GM18909 (cell line): Measurements from ENCODE around the gene TLCD3A.

Source experiments
- ATAC-seq: cut with Tn5 transposase; IDR thresholded peaks from one replicate; pipeline ENCODE4 v1.9.1; 2021; ENCODE audit warnings: mild to moderate bottlenecking; ENCODE audit not compliant: unreplicated experiment, poor library complexity

Gene TLCD3A

DNA sequence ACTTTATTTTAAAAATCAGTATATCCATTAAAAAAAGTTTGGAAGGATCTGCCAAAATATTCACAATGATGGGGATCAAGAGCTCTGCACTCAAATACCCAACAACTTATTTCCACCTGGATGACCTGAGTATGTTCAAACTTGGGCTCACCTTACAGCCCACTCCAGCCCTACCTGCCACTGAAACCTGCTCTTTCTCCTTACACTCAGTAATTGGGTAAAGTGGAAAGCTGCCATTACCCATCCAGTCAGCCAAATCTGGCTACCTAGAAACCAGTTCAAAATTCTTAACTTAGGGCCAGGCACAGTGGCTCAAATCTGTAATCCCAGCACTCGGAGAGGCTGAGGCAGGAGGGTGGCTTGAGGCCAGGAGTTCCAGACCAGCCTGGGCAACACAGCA is 27.4 kb upstream of the TLCD3A start:
- no peak for ATAC-seq

DNA sequence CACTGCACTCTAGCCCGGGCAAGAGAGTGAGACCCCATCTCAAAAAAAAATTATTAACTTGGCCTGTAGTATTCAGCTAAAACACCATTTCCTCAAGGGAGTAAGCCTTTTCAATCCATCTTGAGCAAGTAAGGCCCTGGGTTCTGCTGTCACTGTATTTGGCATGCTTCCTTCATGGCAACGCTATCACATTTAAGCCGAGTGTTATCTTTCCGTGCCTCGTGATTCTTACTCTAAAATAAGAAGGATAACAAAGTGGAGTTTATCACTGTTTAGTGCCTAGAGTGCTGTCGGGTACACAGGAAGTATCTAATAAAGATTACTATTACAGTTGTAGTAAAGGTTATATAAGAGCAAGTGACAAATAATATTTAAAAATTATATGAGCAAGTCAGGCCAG is 26.5 kb upstream of the TLCD3A start:
- ATAC-seq = no peak

DNA sequence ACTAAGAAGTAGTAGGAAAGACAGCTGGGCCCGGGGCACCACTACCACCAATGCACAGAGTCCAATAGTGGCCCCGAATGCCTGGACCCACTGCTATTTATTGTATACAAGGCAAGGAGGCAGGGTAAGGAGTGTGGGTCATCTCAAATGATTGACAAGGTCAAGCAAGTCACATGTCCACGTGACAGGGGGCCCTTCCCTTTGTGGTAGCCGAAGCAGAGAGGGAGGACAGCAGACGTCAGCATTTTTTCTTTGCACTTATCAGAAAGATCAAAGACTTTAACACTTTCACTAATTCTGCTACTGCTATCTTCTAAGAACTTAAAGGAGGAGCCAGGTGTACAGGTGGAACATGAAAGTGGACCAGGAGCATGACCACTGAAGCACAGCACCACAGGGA is 24.3 kb upstream of the TLCD3A start:
- ATAC-seq = no peak

DNA sequence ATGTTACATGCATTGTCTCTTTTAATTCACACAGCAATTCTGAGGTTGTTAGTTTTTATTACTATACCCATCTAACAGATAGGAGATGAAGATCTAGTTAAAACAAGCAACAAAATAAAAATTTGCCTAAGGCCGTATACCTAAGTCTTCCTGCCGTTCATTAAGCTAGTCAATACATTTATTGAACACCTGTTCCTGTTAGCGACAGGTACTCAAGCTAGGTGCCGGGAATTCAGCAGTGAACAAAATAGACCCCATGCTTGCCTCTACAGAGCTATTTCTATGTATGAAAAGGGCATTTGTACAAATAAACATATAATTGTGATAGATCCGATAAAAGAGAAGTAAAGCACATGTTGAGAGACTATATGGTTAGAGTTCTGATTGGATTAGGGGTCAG is 14.3 kb upstream of the TLCD3A start:
- no peak for ATAC-seq

DNA sequence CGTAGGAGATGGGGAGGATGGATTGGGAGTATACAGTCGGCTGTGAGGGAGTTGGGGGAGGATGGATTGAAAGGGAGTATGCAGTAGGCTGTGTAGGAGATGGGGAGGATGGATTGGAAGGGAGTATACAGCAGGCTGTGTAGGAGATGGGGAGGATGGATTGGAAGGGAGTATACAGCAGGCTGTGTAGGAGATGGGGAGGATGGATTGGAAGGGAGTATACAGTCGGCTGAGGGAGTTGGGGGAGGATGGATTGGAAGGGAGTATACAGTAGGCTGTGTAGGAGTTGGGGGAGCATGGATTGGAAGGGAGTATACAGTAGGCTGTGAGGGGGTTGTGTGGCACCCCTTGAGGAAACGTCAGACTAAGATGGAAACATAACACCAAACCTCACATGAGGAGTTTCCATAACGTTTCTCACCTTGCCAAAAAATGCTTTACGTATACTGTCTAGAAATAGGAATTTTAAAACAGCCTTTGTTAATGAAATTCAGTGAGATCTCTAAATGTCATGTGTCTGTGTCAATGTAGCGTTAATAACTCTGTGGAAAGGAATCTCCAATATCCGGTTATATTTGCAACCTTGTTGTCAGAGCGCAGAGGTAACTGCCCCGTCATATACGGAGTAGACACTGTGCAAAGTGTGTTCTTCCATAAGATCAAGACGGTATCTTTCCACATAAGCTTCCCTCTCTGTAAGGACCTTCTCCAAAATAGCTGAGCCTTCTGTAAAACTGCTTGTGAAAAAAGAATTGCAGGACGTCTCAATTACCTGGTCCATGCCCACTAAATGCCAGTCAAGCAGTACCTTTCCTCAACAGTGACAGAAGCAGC is 11.5 kb upstream of the TLCD3A start:
- no peak for ATAC-seq

DNA sequence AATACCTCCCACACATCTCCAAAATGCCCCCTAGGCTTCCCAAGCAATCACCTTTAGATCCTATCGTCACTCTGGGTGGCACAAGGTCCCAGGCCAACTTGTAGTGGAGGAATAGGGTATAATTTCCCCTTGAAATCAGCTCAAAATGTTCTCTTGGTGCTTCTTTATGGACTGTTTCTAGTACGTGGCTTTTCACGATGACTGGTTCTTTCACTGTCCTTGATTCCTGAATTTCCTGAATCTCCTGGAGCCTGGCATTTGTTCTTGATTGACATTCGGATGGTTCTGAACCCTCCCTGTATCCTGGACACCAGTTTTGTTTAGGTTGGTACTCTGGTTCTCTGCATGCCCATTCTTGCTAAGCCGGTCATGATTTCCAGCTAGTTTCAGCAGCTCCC is 10.9 kb upstream of the TLCD3A start:
- ATAC-seq = no peak

DNA sequence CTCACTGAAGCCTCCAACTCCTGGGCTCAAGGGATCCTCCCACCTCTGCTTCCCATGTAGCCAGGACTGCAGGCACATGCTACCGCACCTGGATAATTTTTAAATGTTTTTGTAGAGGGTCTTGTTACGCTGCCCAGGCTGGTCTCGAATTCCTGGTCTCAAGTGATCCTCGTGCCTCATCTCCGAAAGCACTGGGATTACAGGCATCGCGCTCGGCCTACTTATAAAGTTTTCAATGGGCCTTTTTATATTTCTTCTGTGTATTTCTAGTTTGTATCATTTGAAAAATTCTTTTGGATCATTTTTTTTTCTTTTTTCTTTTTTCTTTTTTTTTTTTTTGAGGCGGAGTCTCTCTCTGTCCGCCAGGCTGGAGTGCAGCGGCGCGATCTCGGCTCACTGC is 7.3 kb upstream of the TLCD3A start:
- no peak for ATAC-seq

DNA sequence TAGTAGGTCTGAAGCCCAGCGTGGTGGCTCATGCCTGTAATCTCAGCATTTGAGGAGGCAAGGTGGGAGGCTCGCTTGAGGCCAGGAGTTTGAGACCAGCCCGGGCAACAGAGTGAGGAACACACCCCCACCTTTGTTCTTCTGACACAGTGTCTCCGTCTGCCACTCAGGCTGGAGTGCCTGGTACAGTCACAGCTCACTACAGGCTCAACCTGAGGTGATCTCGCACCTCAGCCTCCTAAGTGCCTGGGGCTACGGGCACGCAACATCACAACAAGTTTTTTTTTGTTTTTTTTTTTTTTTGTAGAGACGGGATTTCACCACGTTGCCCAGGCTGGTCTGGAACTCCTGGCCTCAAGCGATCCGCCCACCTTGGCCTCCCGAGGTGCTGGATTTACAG is 6.7 kb upstream of the TLCD3A start:
- no peak for ATAC-seq

DNA sequence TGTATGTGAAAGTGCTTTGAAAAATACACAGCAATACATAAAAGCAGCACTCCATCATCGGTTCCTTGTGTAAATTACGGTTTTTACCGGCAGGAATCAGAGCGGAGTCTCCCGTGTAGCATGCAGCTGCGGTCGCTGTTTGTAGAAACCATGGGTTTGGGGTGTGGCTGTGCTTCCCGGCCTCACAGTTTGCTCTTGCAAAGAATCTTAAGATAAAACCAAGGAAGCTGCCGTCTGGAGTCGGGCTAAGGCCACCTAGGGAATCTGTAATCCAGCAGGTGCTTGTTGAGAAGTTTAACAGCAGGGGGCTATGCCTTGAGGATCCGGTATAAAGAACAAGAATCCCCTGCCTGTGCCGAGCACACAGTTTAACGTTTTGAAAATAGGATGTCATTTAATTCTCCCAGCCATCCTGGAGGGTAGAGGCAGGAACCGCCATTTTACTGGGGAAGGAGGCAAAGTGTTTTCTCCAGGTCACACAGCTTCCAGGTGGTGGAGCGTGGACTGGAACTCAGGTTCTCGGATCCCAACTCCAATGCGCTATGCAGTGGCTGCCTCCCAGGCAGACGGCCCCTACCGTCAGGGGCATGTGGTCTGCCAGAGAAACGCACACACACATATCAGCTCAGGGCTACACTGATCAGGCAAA is 6.0 kb upstream of the TLCD3A start:
- no peak for ATAC-seq

DNA sequence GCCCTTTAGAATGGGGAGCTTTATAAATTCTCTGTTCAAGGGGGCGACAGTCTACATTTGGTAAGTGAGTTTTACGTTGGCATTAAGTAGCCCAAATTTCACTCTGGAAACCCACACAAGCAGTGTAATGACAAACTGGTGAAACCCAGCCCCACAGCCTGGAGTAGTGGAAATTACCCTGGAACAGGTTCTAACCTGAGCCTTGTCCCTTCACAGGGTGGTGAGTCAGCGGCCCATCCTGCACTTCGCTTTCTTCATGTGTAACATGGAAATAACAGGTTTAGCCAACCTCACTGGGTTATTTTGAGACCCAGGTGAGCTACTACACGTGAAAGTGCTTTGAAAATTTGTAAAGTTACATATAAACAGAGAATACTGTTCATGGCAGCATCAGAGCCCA is 3.5 kb upstream of the TLCD3A start:
- no peak for ATAC-seq

DNA sequence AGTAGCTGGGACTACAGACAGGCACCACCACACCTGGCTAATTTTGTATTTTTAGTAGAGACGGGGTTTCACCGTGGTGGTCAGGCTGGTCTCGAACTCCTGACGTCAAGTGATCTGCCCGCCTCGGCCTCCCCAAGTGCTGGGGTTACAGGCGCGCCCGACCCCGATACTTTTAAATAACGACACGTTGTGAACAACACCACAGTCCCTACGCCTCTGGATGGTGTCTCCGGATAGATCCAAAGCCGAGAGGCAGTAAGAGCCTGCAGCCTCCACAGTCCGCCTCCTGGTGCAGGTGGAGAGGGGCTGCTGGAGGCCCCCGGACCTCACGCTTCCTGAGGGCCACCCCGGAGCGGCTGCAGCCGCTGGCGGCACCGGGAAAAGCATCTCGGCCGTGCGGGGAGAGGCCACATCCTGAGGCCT is 741 bp upstream of the TLCD3A start:
- no peak for ATAC-seq

DNA sequence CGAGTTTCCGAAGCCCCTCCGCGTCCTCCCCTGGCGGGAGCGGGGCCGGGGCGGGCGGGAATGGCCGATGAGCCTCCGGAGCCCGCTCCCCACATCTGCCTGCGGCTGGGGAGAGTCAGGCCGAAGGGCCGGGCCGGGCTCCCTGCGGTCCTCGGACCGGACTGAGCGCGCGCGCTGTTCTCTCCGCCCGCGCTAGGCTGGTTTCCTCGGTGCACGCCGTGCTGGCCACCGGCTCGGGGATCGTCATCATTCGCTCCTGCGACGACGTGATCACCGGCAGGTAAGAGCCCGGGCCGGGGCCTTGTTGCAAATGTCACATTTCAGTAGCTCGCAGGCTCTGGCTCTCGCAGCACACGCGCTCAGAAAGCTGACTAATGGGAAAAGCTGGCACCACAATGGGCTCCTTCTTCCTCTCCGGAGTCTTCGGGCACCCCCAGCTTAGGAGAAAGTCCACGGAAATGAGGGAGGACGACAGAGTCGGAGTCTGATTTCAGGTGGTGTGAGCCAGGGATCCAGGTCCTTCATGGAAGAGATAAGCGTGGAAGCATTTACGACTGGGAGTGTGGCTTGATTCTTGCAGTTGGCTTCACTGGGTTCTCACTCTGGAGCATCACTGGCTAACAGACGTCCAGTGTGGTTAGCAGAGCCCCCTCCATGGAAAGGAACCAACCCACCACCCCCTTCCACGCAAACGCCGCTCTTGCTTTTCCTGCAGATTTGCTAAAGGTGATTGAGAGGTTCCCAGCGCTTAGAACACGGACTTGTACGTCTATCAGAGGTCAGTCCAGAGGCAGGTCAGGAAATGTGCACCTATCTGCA is 715 bp downstream of the TLCD3A start:
- peak; percentile 44 for ATAC-seq

DNA sequence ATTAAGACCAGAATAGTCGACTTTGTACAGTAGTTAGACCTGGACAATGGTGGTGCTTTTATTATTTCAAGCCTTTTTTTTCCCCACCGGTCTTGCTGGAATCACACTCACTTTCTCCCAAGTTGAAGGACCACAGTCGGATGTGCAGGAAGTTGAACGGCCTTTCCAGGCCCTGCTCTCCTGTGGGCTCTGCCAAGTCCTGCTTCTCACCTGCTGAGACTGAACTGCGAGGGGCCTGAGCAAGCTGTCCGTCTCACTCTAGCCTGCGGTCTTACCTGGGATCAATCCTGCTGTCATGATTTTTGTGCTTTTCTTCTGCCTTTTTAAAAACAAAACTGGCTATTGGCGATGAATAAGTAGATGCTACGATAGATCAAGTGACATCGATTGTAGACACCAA is 1.3 kb downstream of the TLCD3A start:
- no peak for ATAC-seq

DNA sequence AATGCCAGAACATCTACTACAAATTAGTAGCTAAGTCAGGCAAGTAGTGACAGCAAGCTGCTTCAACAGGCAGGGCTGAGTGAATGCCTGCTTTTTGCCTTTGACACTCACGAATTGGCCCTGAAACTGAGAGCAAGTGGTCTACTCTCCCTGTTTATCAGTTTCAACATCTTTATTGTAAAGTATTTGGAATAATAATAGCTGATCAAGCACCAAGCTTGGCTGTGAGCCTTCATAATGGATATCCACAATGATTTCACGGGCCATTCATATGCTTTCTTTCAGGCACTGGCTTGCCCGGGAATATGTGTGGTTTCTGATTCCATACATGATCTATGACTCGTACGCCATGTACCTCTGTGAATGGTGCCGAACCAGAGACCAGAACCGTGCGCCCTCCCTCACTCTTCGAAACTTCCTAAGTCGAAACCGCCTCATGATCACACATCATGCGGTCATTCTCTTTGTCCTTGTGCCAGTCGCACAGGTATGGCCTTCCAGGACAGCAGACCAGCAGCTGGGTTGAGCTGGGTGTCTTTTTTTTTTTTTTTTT is 5.2 kb downstream of the TLCD3A start:
- ATAC-seq = no peak

DNA sequence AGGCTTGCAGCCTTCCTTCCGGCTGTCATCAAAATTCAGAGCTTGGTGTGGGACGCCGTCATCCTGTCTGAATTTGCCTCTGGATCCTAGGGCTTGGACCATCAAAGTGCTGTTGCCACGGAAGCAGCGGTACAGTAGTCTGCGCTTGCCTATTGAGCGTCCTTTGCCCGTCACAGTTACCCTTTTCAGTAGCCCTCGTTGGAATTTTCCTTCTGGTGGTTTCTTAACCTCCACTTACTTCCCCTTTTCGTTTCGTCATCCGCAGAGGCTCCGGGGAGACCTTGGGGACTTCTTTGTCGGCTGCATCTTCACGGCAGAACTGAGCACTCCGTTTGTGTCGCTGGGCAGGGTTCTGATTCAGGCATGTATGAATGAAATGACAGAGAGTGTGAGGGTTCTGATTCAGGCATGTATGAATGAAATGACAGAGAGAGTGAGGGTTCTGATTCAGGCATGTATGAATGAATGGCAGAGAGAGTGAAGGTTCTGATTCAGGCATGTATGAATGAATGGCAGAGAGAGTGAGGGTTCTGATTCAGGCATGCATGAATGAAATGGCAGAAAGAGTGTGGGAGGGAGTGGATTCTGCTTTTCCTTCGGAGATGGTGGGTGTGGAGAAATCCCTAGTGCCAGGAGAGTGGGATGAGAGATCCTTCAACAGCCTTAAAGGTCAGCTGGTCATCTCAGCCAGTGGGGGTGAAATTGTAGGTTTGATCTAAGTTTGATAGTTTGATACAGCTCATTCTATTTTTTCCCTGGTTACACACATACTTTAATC is 8.0 kb downstream of the TLCD3A start:
- peak; percentile 77 for ATAC-seq

DNA sequence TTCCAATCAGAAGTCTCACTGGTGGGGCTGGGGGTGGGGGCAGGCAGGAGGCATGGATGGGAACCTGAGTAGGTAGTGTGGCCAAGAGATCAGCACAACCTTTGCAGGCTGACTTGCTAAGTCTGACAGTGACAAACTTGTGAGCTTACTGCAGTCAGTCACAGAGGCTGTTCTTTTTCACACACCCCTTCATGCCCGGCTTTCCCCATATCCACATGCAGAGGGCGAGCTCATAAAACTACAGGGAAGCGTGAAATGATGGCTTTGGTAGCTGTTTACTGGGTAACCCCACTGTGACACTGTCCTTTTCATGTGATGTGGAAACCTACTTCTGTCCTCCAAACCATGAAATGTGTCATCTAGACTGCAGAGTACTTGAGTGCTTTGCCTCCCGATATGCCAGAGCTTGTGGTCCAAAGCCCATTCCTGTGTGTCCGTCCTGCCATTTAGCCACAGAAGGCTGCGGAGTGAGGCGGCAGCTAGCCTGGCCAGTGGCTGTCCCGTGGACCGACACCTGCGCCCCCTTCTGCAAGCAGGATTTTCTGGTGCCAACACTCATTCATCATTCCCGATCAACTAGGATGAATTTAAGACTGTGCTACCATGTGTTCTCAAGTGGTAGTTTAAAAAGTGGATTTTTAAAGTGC is 9.9 kb downstream of the TLCD3A start:
- no peak for ATAC-seq

DNA sequence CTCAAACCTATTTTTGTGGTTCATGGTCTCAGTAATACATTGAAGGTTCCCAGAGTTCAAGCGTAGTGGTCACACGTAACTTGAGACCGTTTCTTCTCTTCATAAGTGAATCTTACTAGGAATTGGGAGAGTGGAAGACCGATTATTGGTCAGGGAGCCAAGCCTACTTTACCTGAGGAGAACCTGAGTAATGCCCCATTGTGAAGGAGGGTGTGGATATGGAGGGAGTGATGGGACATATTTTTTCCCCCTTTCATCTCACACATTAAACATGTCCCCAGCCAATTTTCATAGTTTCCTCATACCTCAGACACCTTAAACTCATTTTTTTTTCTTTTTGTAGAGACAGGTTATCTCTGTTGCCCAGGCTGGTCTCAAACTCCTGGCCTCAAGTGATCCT is 10.7 kb downstream of the TLCD3A start:
- ATAC-seq = no peak

DNA sequence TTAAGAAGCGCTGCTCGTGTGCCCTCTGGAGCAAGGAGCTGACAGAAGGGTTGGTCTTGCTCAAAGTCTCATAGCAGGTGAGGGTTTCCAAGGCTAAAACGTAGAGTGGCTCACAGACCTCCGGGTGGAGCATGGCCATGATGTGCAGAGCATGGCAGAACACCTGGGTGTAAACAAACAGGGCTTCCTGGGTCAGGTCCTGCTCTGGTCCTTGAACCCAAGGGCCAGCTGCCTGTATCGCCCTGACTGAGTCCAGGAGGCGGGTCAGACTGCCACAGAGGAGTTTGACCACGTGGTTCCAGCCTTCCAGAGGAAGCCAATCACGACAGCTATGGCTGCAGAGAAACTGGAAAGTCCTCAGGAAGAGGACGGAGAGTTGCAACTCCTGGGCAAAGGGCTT is 12.5 kb downstream of the TLCD3A start:
- ATAC-seq = no peak

DNA sequence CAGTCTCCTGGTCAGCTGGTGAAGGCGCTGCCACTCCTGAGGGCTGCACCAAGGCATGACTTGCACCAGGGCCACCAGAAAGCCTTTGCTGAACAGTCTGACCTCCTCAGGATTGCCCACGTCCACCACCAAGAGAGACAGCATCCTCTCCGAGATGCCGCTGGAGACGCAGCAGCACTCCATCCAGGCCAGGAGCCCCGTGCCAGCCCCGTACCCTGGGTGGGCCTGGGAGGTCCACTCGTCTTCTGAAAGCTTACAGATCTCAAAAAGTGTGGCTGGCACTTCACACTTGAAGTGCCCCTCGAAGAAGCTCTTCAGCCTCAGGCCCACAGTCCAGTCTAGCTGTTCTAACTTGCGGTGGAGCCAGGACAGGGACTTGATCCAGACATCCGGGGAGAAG is 13.0 kb downstream of the TLCD3A start:
- no peak for ATAC-seq

DNA sequence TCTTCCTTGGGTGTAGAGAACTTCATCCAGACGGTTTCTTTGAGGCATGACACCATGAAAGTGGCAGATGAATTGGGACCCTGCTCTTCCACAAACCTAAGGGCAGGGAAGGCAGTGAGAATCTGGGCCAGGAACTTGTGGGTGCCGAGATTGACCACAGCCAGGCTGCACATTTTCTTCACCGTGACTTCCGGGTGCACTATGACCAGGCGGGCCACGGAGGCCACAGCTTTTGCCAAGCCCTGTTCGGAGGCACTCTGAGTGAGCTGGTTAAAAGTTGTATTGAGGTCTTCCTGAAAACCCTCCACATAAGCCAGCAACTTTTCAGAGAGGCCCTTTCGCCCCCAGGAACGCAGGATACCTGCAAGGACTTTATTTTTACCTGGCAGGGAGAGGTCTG is 13.8 kb downstream of the TLCD3A start:
- ATAC-seq = no peak
